ENCODE measurements around the gene ENTR1.

- TF ChIP-seq POLR2AphosphoS5 (IDR thresholded peaks at IDR 0.05; ENCODE audit: low read depth, low read length), result no peak
- no peak for TF ChIP-seq TAF1 (IDR thresholded peaks at IDR 0.05; ENCODE audit: borderline replicate concordance, insufficient read depth, low read length)
- TF ChIP-seq REST (IDR thresholded peaks at IDR 0.05; ENCODE audit: insufficient read depth in 1 of 2, low read depth in 2 of 2, low read length in 2 of 2), result no peak
- TF ChIP-seq SIN3A (IDR thresholded peaks at IDR 0.05; ENCODE audit: borderline replicate concordance, insufficient read depth, low read length), result no peak
- TF ChIP-seq FOXP2 (optimal IDR thresholded peaks at IDR 0.05; ENCODE audit: borderline replicate concordance, extremely low read depth, extremely low read length, insufficient read depth), result no peak
Measured at GRCh38 chr9:136391737-136392537, 18.5 kb downstream of the ENTR1 start.
